ENCODE results near the gene KRT85. TPM values are rescaled to one million over a fixed set of nuclear protein-coding genes. Genes with fewer than 3 reads are reported as not detected.

The KRT85 gene
- total and polyA plus RNA-seq, 7 donors, result not detected

DNA sequence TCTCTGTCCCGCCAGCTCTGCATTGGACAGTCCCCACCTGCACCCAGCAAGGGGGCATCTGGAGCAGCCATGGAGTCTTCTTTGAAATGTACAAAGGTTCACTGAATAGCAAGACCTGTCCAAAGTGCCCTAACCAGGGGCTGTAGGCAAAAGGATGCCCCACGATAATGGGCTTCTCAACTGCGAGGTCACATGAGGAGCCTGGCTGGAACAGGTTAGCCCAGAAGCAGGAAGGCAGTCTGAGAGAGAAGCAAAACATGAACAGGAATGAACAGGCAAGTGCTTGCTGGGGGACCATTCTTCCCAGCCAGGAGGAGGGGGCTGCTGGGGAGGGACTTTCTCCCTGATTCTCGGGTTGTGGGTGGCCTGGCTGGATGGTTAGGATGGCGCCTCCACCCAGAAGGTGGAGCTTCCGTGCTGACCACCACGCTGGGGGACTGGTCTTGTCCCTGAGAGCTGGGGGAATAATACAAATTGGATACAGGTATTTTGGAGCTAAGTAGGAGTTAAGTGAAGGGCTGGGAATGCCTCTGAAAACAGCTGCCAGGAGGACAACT, 7.1 kb downstream of the KRT85 start:
- 71 to 76% (median 75%) methylated on average over 7 of the region's 7 CpGs for WGBS, 3 donors
- H3K4me1 ChIP-seq, result no peaks in the 10 kb centered on the region
- no peaks in the 10 kb centered on the region for H3K36me3 ChIP-seq (ENCODE audit: insufficient read depth in 1 of 2, low read depth in 1 of 2)
- peaks cover 0 to 27% (median 4%) of the 10 kb centered on the region in 3 donors for H3K27me3 ChIP-seq (ENCODE audit: insufficient read depth in 3 of 3, low read length in 2 of 3)
- DNase-seq (no peak), ATAC-seq (no peak)
- TF ChIP-seq, protein P1, sequence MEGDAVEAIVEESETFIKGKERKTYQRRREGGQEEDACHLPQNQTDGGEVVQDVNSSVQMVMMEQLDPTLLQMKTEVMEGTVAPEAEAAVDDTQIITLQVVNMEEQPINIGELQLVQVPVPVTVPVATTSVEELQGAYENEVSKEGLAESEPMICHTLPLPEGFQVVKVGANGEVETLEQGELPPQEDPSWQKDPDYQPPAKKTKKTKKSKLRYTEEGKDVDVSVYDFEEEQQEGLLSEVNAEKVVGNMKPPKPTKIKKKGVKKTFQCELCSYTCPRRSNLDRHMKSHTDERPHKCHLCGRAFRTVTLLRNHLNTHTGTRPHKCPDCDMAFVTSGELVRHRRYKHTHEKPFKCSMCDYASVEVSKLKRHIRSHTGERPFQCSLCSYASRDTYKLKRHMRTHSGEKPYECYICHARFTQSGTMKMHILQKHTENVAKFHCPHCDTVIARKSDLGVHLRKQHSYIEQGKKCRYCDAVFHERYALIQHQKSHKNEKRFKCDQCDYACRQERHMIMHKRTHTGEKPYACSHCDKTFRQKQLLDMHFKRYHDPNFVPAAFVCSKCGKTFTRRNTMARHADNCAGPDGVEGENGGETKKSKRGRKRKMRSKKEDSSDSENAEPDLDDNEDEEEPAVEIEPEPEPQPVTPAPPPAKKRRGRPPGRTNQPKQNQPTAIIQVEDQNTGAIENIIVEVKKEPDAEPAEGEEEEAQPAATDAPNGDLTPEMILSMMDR (IDR thresholded peaks at IDR 0.05), result no peak
- H3K4me3 ChIP-seq, result no peak overlapping the region
- intact Hi-C loops (cut with DNase I), result no loop called here
- no peaks in the 10 kb centered on the region for H3K9me3 ChIP-seq
- no peak overlapping the region for H3K27ac ChIP-seq

DNA sequence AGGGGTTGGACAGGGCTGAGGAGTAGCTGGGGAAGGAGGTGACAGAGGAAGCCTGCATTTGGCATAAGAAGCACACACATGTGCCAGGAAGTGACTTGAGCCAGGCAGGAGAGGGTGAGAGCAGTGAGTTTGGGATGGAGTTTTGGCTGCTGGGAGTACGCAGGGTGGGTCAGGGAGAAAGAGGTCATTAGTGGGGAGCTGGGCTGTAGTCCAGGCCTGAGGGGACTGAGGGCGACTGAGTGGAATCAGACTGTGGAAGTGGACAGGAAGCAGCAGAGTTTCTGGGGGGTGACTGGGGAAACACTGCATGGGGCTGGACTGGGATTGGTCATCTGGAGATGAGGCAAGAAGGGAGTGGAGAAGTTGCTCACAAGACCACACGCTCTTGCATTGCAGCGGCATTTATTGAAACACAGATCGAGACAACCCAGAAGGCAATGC, 7.6 kb downstream of the KRT85 start:
- intact Hi-C loops (cut with DNase I), result no loop called here
- H3K36me3 ChIP-seq (ENCODE audit: insufficient read depth in 1 of 2, low read depth in 1 of 2), result no peaks in the 10 kb centered on the region
- H3K9me3 ChIP-seq, result no peaks in the 10 kb centered on the region
- DNase-seq (no peak), ATAC-seq (no peak)
- no peak overlapping the region for H3K27ac ChIP-seq
- TF ChIP-seq, protein P1 (IDR thresholded peaks at IDR 0.05), result no peak
- 65 to 80% (median 72%) methylated on average over 5 of the region's 5 CpGs for WGBS, 3 donors
- no peak overlapping the region for H3K4me3 ChIP-seq
- no peaks in the 10 kb centered on the region for H3K4me1 ChIP-seq
- peaks cover 0 to 29% (median 4%) of the 10 kb centered on the region in 3 donors for H3K27me3 ChIP-seq (ENCODE audit: insufficient read depth in 3 of 3, low read length in 2 of 3)

DNA sequence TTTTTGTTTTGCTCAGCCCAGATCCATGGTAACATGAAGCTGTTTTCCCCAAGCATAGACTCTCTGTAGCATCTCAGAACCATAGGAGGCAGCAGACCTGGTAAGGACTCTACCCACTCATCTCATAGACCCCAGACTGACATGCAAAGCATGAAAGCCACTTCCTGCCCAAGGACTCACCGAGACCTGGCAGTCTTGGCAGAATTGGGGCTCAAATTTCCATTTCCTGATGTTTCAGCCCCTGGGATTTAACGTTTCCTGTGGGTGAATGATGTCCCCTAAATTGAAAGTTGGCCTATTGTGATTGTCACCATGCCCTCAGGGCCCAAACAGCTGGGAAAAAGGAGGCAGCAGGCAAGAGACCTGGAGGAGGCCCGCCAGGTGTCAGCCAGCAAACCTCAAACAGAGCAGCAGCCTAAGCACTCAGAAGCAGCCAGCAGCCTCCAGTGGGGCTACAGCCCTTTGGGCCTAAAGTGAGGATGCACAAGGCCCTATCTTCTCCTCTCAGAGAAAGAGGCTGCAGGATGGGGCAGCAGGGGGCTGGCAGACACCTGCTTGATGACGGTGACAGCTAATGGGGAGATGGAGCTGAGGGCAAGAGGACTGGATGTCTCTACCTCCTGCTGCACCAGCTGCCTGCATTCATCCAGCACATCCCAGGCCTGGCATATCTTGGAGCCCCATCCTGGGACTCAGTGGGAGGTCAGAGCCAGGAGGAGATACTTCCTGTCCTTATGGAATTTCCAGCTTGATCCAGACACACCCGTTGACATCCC, 8.5 kb downstream of the KRT85 start:
- TF ChIP-seq, protein P1 (IDR thresholded peaks at IDR 0.05), result no peak
- ATAC-seq (no peak), DNase-seq (no peak)
- no peaks in the 10 kb centered on the region for H3K4me1 ChIP-seq
- no peak overlapping the region for H3K4me3 ChIP-seq
- no peak overlapping the region for H3K27ac ChIP-seq
- intact Hi-C loops (cut with DNase I), result no loop called here
- H3K36me3 ChIP-seq (ENCODE audit: insufficient read depth in 1 of 2, low read depth in 1 of 2), result no peaks in the 10 kb centered on the region
- H3K9me3 ChIP-seq, result no peaks in the 10 kb centered on the region
- WGBS, 3 donors, result 63 to 64% (median 63%) methylated on average over 5 of the region's 5 CpGs
- peaks cover 0 to 29% (median 4%) of the 10 kb centered on the region in 3 donors for H3K27me3 ChIP-seq (ENCODE audit: insufficient read depth in 3 of 3, low read length in 2 of 3)

DNA sequence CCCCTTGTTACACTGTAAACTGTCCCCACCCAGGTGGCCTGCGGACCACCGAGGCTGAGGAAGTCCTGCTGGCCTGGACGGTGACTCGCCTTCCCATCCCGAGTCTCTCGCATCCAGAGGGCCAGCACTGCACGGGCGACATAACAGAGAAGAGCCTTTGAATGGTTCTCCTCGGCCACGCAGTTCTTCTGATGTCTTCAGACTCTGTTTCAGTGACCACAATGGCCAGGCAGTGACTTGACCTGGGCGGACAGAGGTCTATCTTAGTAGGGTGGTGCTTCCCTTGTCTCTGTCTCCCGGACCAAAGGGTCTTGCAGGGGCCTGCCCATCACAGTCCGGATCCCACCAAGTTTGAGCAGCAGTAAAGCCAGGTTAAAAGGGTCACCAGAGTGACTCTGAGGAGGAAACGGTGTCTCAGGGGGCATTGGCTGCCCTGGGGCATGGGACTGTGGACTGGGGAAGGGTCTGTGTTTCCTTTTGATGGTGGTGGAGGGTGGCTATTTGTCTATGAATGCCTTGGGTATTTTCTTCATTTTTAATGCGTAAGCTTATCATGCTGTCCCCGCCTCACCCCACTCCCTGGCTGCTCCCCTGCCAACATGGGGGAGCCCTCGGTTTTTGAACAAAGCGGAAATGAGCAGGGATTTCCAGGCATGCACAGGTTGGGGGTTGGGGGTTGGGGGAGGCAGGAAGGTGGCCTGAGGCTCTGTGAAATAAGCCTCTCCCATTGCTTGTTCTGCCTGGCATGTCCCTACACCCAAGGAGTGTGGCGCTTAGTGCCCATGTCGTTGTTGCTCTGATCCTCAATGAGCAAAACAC, 10.3 kb downstream of the KRT85 start:
- WGBS, 3 donors, result 90 to 97% (median 93%) methylated on average over 20 of the region's 20 CpGs
- H3K9me3 ChIP-seq, result no peaks in the 10 kb centered on the region
- H3K27me3 ChIP-seq (ENCODE audit: insufficient read depth in 3 of 3, low read length in 2 of 3), result peaks cover 0 to 40% (median 4%) of the 10 kb centered on the region in 3 donors
- no peaks in the 10 kb centered on the region for H3K4me1 ChIP-seq
- no peaks in the 10 kb centered on the region for H3K36me3 ChIP-seq (ENCODE audit: insufficient read depth in 1 of 2, low read depth in 1 of 2)
- H3K4me3 ChIP-seq, result no peak overlapping the region
- H3K27ac ChIP-seq, result no peak overlapping the region
- intact Hi-C loops (cut with DNase I), result no loop called here
- no peak for ATAC-seq
- no peak for DNase-seq
- TF ChIP-seq, protein P1 (IDR thresholded peaks at IDR 0.05), result no peak

Measured in psoas muscle (tissue), 8 donors.